ENCODE results near the gene TMEM220. TPM values are rescaled to one million over a fixed set of nuclear protein-coding genes. Genes with fewer than 3 reads are reported as not detected.

TMEM220 gene
- polyA plus RNA-seq (ENCODE audit: insufficient read length in 4 of 4), result 10 to 100 TPM in 2 of 4 donors, 1 to 10 TPM in 2; 8.4 to 11.0 (median 9.7) TPM

DNA sequence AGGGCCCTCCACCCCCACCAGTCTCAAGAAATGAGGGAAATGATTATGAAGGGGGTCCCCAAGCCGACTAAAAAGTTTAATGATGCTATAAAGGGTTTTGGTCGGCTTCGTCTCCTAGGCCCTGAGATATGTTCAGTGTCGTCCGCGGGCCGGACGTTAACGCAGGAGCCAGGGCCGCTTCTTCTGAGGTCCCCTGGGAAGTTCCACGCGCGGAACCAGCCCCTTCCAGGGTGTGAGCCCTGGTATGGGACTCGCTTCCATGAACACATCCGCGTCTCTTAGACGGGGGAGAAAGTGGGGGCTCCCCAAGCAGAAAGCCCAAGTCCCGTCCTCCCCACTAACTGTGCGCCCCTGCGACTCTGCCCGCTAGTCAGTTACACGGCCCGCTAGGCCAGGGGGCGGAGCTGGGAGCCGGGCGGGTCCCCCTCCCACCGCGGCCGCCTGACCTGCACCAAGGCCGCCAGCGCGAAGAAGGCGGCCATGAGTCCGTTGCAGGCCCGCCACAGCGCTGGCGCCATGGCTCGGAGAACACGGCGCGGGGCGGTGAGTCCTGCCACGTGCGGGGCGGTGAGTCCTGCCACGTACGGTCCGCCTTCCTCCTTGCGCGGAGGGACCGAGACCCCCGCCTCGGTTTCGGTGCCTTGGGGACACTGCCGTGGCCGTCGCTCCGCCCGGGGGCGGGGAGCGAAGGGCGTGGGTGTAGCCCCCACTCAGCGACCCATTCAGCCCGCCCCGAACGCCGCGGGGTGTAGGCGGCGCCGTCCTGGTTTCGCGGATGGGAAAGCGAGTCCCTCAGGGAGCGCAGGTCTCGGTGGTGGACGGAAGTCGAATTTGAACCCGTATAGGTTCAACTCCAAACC is at the start of gene TMEM220:
TMEM220 (minus strand) TSS at position 690 of the 860 bp plus-strand sequence; CDS start at position 518, 172 bp downstream.
- peak; percentile 55 to 71 (median 67) for DNase-seq (ENCODE audit: low read depth in 4 of 4, low spot score in 2 of 4)

DNA sequence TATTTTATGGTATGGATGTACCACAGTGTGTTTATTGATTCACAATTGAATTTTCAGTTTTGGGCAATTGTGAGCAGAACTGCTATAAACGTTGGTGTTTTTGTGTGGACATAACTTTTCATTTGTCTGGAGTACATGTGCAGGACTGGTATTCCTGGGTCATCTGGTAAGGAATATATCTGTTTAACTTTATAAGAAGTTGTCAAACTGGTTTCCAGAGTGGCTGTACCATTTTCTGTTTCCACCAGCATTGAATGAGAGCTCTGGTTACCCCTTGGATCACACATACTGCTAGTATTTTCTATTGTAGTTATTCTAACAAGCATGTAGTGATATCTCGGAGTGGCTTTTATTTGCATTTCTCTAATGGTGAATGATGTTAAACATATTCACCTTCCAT is 49.8 kb upstream of the TMEM220 start:
- no peak for DNase-seq (ENCODE audit: low read depth in 4 of 4, low spot score in 2 of 4)

DNA sequence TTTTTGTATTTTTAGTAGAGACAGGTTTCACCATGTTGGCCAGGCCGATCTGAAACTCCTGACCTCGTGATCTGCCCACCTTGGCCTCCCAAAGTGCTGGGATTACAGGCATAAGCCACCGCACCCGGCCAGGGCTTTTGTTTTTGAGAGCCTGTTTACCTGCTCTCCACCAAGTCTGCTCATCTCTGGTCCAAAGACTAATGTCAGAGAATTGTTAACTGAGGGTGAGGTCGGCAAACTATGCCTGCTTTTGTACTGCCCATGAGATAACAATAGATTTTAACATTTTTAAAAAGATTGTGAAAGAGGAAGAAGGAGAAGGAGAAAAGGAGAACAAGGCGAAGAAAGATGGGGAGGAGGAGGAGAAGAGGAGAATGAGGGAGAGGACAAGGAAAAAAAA is 48.1 kb upstream of the TMEM220 start:
- DNase-seq (ENCODE audit: low read depth in 4 of 4, low spot score in 2 of 4), result no peak

DNA sequence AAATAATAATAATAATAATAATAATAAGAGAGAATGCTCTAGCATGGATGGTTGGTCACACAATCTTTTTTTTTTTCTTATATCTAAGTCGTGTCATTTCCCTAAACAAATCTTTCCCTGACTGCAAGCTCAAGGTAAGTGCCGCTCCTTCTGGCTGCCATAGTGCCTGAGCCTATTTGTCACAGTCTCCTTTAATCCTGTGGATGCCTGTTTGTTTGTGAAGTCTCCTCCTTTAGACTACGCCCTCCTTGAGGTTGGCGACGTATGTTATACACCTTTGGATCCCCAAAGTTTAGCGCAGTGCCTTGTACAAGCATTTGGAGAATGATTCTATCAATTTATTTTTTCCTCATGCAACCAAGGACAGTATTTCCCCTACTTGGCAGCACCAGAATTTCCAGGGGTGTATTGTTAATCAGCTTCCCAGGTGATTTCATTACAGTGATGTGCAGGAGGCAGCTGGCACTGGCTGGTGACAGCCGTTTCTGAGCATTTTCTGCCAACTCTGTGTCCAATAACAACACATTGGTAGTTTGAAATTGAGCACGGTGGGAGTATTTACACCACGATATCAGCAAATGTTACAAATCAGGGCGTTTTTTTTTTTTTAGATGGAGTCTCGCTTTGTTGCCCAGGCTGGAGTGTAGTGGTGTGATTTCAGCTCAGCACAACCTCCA is 47.4 kb upstream of the TMEM220 start:
- no peak for DNase-seq (ENCODE audit: low read depth in 4 of 4, low spot score in 2 of 4)

DNA sequence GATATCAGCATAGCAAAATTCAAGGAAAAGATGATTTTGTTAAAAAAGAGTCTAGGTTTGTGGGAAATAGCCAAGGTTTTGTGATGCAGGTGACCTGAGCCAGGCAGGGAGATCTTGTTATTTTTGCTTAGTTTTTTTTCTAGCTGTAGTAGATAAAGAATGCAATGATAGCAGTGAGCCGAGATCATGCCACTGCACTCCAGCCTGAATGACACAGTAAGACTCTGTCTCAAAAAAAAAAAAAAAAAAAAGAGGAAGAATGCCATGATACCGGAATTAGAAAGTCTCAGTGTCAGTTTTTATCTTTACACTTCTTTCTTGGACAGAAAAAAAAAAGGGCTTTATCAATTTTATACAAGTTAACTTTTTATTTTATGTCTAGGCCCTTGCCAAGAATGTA is 46.6 kb upstream of the TMEM220 start:
- no peak for DNase-seq (ENCODE audit: low read depth in 4 of 4, low spot score in 2 of 4)

DNA sequence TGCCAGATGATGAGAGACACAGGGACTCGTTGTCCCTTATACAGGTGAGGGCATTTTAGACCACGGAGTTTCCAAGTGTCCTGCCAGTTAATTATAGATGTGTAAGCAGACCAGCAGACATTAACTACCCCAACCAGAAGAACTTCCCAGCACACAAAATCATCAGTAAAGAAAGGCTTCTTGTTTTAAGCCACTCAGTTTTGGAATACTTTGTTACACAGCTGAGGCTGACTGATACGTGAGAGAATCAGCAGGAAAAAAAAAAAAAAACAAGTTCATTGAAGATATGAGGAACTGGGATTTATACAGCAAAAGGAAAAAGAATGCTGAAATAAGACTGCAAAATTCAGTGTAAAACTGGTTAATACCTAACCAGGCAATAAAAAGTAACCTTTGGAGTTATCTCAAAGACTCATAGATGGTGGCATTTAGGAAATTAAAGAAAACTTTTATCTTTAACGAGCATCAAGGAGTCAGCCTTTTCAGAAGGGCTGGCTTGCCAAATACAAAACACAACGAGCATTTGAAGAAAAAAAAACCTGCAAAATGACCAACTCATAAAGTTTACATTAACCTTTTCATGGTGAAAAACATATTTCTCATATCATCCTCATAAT is 46.0 kb upstream of the TMEM220 start:
- DNase-seq (ENCODE audit: low read depth in 4 of 4, low spot score in 2 of 4), result no peak

DNA sequence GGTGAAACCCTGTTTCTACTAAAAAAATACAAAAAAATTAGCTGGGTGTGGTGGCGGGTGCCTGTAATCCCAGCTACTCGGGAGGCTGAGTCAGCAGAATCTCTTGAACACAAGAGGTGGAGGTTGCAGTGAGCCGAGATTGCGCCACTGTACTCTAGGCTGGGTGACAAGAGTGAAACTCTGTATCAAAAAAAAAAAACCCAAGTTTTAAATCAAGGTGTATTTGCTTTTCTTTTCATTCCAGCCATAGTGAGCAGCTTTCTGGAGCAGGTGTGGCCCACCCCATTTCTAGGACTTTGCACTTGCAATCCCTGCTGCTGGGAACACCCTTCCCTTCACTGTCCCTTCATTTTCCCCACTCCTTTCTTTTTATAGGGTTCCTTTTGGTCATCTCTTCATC is 45.2 kb upstream of the TMEM220 start:
- DNase-seq (ENCODE audit: low read depth in 4 of 4, low spot score in 2 of 4), result no peak

DNA sequence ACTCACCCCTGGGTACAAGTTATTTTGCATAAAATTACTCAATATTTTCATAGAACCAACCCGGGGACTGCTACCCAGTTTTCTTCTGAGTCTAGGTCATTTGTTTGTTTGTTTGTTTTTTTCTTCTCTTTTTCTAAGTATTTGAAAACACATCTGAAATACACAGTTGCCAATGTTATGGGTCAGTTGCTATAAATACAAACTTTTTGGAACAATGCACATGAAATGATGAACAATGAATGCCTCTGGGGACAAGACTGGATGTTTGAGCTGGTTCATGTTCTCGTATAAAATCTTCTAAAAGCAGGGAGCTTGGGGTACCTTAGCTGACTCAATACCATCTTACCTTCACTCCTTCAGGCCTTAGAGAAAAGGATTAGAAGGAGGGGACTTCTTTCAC is 43.6 kb upstream of the TMEM220 start:
- no peak for DNase-seq (ENCODE audit: low read depth in 4 of 4, low spot score in 2 of 4)

DNA sequence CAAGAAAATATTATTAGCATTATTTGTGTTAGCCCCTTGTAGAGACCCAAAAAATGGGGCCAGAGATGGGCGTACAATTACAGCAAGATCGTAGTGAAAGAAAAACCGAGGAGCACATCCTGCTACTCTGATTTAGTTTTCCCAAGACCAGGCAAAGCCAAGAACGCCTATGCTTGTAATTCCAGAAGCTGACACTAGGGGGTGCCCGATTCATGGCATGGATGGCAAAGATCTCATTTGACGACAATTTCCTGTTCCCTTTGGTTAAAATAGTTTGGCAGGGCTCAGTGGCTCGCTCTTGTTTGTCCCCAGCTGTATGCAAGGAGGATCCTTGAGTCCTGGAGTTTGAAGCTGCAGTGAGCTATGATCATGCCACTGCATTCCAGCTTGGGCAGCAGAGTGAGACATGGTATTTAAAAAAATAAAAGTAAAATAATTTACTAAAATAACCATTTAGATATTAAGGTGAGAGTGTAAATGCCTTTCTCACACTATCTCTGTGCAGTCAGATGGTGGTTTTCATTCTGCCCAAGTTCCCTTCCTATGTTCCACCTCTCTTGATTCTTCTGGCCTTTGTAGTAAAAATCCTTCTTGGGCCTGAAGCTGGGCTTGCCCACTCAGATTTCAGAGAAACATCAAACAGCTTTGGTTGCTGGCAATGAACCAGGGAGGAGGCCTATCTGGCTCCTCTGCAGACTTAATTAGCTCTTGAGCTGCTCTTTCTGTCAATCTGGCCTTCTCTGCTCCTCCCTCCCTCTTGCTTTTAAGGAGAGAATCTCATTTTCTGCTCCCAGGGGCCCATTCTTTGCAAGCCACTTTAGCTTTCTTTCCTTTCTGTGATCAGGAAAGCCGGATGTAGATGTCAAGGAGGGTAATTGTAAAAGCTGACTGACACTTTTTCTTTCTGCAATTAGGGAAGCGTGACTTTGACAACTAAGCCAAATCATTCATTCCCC is 42.9 kb upstream of the TMEM220 start:
- DNase-seq (ENCODE audit: low read depth in 4 of 4, low spot score in 2 of 4), result peak in 2 of 4 donors; percentile 34 to 43

DNA sequence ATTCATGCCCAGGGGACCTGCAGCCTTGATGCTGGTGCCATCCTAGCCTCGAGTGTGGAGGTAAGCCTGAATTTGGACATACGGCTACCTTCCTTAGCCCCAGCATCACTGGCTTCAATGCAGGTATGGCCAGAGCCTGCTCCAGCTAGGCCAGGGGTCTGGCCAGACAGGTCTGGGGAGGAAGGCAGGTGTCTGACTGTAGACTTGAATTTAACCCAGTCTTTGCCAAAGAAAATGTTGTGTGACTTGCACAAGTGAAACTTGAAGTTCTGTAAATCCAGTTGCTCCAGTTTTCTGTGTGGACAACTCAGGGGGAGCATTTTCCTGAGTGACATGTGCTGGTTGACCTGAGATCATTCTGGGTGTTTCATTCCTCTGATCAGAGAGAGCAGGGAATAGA is 41.3 kb upstream of the TMEM220 start:
- no peak for DNase-seq (ENCODE audit: low read depth in 4 of 4, low spot score in 2 of 4)

DNA sequence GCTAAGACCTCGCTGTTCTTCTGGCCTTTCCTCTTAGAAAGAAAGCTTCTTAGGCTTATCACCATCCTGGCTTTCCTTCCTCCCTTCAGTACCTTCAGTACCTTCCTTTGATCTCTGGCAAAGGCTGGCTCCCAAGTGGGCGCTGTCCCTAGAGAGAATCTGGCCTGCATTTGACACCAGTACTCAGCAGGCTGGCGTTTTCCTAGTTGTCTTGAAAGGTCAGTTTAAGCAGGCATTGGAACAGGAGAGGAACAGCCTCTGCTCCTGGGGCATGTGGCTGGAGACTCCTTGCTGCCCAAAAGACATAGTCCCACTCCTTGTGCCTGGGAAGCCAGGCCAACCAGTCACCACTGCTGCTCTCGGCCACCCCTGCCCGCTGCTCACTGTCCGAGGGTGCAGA is 40.0 kb upstream of the TMEM220 start:
- no peak for DNase-seq (ENCODE audit: low read depth in 4 of 4, low spot score in 2 of 4)

DNA sequence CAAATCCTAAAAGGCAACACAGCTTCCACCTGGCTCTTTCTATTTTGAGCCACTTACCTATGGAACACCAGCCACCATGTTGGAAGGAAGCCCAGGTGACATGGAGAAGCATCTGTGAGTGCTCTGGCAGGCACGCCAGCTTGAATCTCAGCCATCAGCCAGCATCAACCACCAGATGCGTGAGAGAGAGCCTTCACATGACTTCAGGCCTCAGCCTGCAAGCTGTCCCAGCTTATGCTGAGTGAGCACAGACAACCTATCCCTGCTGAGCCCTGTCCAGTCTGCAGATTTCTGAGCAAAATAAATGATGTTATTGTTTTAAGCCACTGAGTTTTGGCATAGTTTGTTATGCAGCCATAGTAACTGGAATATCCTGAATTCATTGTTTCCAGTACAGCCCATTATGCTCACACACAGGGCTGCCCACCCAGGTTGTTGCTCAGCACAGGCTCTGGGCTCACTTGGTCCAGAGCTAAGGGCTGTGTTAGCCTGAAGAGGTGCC is 39.0 kb upstream of the TMEM220 start:
- DNase-seq (ENCODE audit: low read depth in 4 of 4, low spot score in 2 of 4), result no peak

DNA sequence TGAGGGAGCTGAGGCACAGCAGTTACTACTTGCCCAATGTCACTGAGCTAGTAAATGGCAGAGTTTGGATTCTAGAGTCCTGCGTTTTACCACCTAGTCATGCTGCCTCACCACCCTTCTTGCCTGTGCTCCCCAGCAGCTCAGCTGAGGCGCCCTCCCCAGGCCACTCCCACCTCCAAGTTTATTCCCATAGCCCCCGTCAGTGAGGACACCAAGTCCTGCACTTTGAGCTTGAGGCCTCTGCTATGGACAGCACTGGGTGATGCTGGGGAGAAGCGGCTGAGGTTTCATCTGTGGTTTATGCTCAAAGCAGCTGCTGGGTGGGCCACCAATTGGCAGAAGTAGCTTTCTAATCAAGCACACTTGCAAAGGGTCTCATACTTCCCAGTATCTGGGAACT is 37.4 kb upstream of the TMEM220 start:
- no peak for DNase-seq (ENCODE audit: low read depth in 4 of 4, low spot score in 2 of 4)

DNA sequence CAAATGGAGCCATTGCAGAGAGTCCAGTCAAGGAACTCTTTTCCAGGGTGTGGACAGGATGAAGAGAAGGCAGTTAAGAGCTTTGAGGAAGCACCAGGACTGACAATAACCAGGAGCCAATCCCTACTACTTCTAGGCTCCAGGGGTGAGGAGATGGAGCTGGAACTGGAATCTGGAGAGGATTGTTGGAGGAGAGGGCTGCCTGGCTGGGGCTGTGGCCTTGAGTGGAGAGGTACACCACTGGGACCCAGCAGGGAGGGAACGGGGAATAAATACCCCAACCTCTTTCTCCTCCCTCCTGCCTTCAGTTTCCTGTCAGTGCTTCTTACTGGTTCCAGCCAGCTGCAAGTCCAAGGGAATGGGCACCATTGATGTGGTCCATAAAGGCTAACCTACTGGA is 32.2 kb upstream of the TMEM220 start:
- no peak for DNase-seq (ENCODE audit: low read depth in 4 of 4, low spot score in 2 of 4)

DNA sequence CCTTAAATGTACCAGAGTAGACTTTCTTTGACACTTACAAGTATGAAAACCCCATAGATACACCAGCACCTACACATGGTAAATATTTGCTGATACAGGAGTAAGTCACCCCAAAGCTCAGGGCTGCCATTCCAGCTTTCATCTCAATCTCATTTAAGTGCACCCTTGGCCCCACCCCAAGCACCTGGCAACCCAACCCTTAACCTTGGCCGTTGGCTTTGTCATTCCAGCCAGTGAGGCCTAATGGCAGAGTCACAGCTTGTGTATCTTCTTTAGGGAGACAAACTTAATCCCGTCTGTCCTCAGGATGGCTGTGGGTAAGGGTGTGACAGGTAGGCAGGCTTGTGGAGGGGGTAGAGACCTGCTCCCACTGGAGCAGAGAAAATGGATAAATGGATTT is 31.5 kb upstream of the TMEM220 start:
- no peak for DNase-seq (ENCODE audit: low read depth in 4 of 4, low spot score in 2 of 4)

DNA sequence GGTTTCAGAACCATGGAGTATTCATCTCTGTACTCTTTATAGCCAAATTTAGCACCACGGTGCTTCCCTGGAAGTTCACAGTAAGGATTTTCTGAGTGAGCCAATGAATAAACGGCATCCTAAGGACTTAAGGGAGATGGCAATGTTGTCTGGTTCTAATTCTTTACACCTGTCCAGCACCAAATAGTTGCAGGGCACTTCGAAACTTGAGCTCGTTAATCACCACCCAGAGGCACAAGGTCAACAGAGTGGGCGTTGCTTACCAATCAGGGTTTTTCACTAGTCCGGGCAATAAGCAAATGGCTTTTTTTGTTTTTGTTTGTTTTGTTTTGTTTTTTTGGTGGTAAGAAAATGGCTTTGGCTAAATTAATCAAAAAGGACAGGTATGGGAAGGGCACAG is 28.2 kb upstream of the TMEM220 start:
- no peak for DNase-seq (ENCODE audit: low read depth in 4 of 4, low spot score in 2 of 4)

DNA sequence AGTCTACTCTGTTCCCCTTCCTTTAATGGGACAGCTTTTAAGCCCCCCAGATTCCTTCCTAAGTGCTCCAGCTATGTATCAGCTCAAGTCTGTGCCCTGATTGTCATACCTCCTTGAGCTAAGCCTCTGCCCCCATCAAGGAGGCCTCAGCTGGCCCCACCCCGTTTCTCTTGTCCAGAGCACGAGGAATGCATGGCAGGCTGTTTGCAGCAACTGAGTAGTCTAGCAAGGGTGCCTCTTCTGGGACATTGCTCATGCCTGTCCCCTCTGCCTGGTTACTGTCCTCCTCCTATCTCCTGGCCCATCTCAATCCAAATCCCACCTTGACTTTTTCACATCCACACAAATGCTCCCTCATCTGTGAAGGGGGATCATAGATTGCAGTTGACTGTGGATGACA is 27.8 kb upstream of the TMEM220 start:
- no peak for DNase-seq (ENCODE audit: low read depth in 4 of 4, low spot score in 2 of 4)

DNA sequence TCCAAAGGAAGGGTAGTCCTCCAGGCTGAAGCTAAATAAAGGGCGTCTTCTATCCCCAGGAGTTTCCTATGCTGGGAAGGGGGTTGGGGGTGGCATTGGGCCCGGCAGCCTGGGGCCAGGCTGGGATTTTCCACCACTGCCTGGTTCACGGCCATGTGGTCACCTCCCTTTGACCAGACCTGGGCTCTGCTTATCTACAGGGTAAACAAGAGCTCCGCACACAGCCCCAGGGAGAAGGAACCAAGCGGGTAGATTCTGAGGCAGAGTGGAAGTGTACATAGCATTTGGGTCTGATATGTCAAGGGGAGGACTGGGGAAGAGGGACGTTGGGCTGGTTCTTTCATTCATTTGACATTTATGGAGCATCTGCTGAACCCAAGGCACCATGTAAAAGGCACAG is 27.2 kb upstream of the TMEM220 start:
- DNase-seq (ENCODE audit: low read depth in 4 of 4, low spot score in 2 of 4), result no peak

DNA sequence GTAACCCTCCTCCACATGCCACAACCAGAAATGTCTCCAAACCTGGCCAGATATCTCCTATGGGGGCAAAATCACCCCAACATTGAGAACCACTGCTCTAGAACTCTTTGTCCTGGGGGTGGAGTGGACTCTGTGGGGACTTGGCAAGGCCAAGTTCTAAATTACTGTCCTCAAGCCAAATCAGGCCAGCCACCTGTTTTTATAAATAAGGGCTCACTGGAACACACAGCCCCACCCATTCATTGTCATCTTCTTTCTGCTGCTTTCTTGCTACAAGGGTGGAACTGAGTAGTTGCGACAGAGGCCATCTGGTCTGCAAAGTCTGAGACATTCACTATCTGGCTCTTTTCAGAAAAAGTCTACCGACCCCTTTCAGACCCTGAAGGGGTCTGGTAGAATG is 26.8 kb upstream of the TMEM220 start:
- no peak for DNase-seq (ENCODE audit: low read depth in 4 of 4, low spot score in 2 of 4)

DNA sequence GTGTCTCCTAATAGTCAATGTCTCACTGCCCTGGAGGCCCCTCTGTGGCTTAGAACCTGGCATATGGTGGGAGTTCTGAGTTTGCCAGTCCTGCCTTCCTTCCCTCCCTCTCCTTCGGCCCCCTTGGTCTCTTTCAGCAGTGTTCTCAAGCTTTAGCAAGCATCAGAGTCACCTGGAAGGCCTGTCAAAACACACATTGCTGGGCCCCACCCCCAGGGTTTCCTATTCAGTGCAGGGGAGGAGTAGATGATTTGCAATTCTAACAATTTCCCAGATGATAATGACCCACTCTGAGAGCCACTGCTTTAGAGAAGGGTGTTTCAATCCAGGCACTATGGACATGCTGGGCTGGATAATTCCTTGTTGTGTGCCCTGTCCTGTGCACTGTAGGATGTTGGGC is 26.4 kb upstream of the TMEM220 start:
- no peak for DNase-seq (ENCODE audit: low read depth in 4 of 4, low spot score in 2 of 4)

Measured in left renal cortex interstitium (tissue), 4 donors.